Tibial artery (tissue), 4 donors: ENCODE data around the gene ZNF627.
A peak's percentile ranks its signal among the peaks of the same experiment; 100 is the strongest.

ENCODE experiments used
- DNase-seq, 2 donors: peaks; one replicate each; pipeline ENCODE4 v3.0.0-alpha.2; 2019
- H3K27ac ChIP-seq, 2 donors: fragments of 200-600 bp; sonication (generic) in 1 of 2; 1 replicate in 1 of 2; 2 replicates in 1 of 2; pipeline ENCODE4 v1.5.1; 2018 to 2019; ENCODE audit warnings: mild to moderate bottlenecking in 1 of 2
- H3K27me3 ChIP-seq, 2 donors: fragments of 200-600 bp; sonication (generic) in 1 of 2; one replicate each; pipeline versions ENCODE4 v1.5.1 to v1.6.0; 2016 to 2019
- H3K36me3 ChIP-seq, 3 donors: fragments of 200-600 bp; sonication (generic) in 2 of 3; one replicate each; pipeline ENCODE4 v1.5.1; 2016 to 2019; ENCODE audit warnings: mild to moderate bottlenecking in 2 of 3
- H3K4me1 ChIP-seq, 4 donors: fragments of 200-600 bp; sonication (generic) in 2 of 4; 1 replicate in 3 of 4; 2 replicates in 1 of 4; pipeline ENCODE4 v1.5.1; 2016 to 2019
- H3K4me3 ChIP-seq, 2 donors: fragments of 200-600 bp; sonication (generic) in 1 of 2; 1 replicate in 1 of 2; 2 replicates in 1 of 2; pipeline ENCODE4 v1.5.1; 2018 to 2019; ENCODE audit warnings: mild to moderate bottlenecking in 2 of 2
- H3K9me3 ChIP-seq, 3 donors: fragments of 200-600 bp; sonication (generic) in 1 of 3; one replicate each; pipeline ENCODE4 v1.5.1; 2016 to 2019
- intact Hi-C: fragments of 100-400 bp; cut with DNase I; formaldehyde crosslinking; loops from one replicate; pipeline ENCODE4 v1.15.0; 2023; ENCODE audit warnings: low total_unique reads
- TF ChIP-seq, protein P1 (sequence below), 2 experiments: fragments of 200-600 bp in 1 of 2; fragments of 450-650 bp in 1 of 2; IDR thresholded peaks; one replicate each; pipeline ENCODE4 v1.5.1; 2017 to 2019; ENCODE audit warnings: antibody characterized with exemption in 2 of 2, mild to moderate bottlenecking in 1 of 2, moderate library complexity in 1 of 2

Gene ZNF627

DNA sequence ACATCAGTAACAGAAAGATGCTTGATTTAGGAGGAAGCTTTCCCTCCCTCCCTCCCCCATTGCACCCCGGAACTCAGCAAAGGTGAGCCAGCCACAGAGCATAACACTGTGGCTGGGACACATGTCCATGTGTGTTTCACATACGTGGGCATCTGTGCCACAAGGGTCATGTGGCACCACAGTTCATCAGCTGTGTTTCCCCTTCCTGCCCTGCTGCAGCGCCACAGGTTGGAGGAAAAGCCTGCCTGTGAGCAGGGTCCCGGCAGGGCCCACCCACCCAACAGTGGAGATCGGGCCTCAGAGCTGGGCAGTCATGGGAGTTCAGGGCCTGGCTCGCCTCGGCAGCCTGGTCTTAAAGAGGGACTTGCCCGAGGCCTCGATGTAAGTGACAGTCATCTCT lies 22.6 kb upstream of the ZNF627 start:
- TF ChIP-seq, protein P1, sequence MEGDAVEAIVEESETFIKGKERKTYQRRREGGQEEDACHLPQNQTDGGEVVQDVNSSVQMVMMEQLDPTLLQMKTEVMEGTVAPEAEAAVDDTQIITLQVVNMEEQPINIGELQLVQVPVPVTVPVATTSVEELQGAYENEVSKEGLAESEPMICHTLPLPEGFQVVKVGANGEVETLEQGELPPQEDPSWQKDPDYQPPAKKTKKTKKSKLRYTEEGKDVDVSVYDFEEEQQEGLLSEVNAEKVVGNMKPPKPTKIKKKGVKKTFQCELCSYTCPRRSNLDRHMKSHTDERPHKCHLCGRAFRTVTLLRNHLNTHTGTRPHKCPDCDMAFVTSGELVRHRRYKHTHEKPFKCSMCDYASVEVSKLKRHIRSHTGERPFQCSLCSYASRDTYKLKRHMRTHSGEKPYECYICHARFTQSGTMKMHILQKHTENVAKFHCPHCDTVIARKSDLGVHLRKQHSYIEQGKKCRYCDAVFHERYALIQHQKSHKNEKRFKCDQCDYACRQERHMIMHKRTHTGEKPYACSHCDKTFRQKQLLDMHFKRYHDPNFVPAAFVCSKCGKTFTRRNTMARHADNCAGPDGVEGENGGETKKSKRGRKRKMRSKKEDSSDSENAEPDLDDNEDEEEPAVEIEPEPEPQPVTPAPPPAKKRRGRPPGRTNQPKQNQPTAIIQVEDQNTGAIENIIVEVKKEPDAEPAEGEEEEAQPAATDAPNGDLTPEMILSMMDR (IDR thresholded peaks at IDR 0.05): no peak
- Histone ChIP-seq H3K9me3 (no peaks in the 10 kb centered on the region), H3K36me3 (no peaks in the 10 kb centered on the region), H3K27me3 (peaks cover 0 to 18% of the 10 kb centered on the region in 2 donors), H3K4me3 (no peak overlapping the region), H3K27ac (no peak overlapping the region), H3K4me1 (peaks cover 0 to 18% (median 8%) of the 10 kb centered on the region in 4 donors)
- DNase-seq: no peak
- intact Hi-C loops: no loop called here

DNA sequence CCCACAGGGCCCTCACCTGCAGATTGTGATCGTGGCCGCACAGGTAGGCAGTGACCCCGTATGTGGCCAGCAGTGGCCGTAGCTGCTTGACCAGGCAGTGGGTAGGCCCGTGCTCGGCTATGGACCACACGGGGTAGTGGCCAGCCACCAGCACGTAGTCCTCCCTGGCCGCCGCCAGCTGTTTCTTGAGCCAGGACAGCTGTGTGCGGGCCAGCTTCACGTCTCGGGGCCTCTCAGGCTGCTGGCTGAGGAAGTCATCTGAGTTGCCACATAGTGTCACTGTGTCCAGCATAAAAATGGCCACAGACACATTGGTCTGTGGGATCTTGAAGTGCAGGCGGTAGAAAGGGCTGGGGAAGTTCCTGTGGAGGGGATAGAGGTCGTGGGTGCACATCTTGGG lies 21.1 kb upstream of the ZNF627 start:
- Histone ChIP-seq H3K4me1 (peaks cover 0 to 18% (median 8%) of the 10 kb centered on the region in 4 donors), H3K27me3 (peaks cover 0 to 18% of the 10 kb centered on the region in 2 donors), H3K9me3 (no peaks in the 10 kb centered on the region), H3K4me3 (no peak overlapping the region), H3K27ac (no peak overlapping the region), H3K36me3 (no peaks in the 10 kb centered on the region)
- TF ChIP-seq, protein P1 (IDR thresholded peaks at IDR 0.05): no peak
- DNase-seq: no peak
- intact Hi-C loops: no loop called here

DNA sequence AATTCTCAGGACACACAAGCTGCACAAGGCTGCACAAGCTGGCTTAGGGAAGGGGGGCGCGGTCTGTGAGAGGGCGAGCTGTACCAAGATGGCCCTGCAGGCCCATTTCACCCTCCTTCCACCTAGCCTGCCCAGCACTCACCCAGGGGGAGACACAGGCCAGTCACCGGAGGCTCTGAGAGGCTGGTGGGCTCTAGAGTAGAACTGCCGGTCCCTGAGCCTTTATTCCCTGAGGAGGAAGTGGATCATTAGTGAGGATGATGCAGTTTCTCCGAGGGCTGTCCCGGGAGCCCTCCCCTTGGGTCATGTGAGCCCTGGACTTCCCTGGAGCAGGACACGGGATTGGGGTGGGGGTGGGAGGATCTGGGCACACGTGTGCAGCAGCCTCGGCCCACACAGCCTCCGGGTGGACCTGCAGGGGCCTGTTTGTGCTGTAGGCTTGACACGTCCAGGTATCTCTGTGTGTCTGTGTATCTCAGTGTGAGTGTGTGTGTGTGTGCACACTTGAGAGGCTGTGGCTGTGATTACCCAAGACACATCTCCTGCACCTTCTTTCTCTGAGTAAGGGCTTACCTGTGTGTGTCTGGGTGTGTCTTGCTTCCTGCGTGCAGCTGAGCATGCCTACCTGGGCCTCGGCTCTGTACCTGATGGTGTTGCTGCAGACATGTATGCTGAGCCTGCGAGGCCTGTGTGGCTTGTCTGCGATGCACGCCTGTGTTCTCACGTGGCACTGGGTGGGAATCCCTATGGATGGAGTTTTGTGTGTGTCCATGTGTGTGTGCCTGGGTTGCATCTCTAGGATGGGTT lies 19.6 kb upstream of the ZNF627 start, which contains the start of gene ACP5:
Gene ACP5 (minus strand): TSS at position 195 of the 807 bp plus-strand sequence. CDS start 328 bp downstream, outside the sequence.
- no peaks in the 10 kb centered on the region for H3K9me3 ChIP-seq
- no peak for DNase-seq
- TF ChIP-seq, protein P1 (IDR thresholded peaks at IDR 0.05): no peak
- intact Hi-C loops: no loop called here
- H3K27me3 ChIP-seq: peaks cover 0 to 18% of the 10 kb centered on the region in 2 donors
- no peak within 1 kb of the TSS for H3K27ac ChIP-seq
- H3K4me1 ChIP-seq: peaks cover 0 to 18% (median 8%) of the 10 kb centered on the region in 4 donors
- H3K36me3 ChIP-seq: no peaks in the 10 kb centered on the region
- H3K4me3 ChIP-seq: peak within 1 kb of the TSS; percentile 24 to 45

DNA sequence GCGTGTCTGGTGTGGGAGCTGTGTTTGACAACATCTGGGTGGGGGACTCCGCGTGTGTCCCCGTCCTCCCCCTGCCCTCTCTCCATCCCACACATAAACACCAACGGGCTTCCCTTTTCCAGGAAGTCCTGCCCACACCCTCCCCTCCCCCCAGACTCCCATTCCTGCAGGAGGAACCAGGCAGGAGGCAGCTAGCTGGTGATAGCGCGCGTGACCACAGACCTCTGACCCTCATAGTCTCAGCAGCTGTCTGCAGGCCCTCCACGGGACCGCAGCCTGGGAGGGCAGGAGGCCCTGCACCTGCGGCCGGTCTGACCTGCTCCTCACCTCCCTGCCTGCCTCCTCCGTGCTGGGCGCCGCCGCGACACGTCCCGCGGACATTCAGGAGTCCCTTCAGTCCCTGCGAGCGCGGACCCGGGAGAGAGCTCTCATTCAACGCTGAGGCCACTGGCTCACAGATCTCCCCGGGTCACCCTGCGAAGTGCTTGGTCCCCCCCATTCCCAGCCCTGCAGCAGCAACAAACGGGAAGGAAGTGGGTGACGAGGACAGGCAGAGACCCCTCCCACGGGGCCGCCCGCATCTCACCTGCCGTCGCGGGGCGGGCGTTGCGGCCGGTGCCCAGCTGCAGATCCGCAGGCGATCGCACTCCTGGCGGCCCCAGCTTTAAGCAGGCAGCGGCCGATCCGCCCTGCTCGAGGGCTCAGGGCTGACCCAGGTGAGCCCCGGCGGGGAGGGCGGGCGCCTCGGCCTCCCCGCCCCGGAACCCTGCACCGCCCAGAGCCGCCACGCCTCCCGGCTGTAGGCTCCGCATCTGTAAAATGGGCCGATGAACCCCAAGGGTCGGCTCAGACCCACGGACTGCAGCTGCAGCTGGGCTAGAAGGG lies 18.8 kb upstream of the ZNF627 start:
- peak; percentile 65 to 80 for DNase-seq
- intact Hi-C loops: no loop called here
- peaks cover 0 to 18% (median 8%) of the 10 kb centered on the region in 4 donors for H3K4me1 ChIP-seq

DNA sequence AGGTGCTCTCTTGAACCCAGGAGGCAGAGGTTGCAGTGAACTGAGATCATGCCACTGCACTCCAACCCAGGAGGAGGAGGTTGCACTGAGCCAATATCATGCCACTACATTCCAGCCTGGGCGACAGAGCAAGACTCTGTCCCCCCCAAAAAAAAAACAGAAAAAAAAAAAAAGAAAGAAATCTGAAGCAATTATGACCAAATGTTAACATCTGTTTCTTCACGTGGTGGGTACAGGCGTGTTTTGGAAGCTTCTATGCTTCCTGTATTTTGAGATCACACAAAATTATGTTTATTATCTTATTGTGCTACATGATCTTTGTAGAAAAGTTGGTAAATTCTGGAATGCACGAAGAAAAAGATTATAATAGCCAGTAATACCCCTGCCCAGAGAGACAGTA lies 17.2 kb upstream of the ZNF627 start:
- no peak overlapping the region for H3K4me3 ChIP-seq
- H3K27me3 ChIP-seq: peaks cover 0 to 18% of the 10 kb centered on the region in 2 donors
- peaks cover 0 to 18% (median 8%) of the 10 kb centered on the region in 4 donors for H3K4me1 ChIP-seq
- TF ChIP-seq, protein P1 (IDR thresholded peaks at IDR 0.05): no peak
- no peaks in the 10 kb centered on the region for H3K36me3 ChIP-seq
- intact Hi-C loops: no loop called here
- DNase-seq: no peak
- no peak overlapping the region for H3K27ac ChIP-seq
- H3K9me3 ChIP-seq: no peaks in the 10 kb centered on the region

More for the DNA sequence above, 18.8 kb upstream of the ZNF627 start:
- Histone ChIP-seq H3K27ac (no peak overlapping the region), H3K9me3 (no peaks in the 10 kb centered on the region), H3K27me3 (peaks cover 0 to 18% of the 10 kb centered on the region in 2 donors), H3K4me3 (peak overlapping the region; percentile 24 to 45), H3K36me3 (no peaks in the 10 kb centered on the region)
- TF ChIP-seq, protein P1 (IDR thresholded peaks at IDR 0.05): no peak
